HepG2 (cell line): ENCODE data around the gene TLK1. TPM values are rescaled to one million over a fixed set of nuclear protein-coding genes. Genes with fewer than 3 reads are reported as not detected.
A peak's percentile ranks its signal among the peaks of the same experiment; 100 is the strongest.

Experiments used
- ELF4 ChIP-seq: sonication (generic); formaldehyde crosslinking; IDR thresholded peaks from 2 replicates; pipeline ENCODE4 v1.5.0; 2020; ENCODE audit warnings: missing genetic modification reagents, mild to moderate bottlenecking, moderate library complexity, borderline replicate concordance
- FOXP4 ChIP-seq: sonication (generic); formaldehyde crosslinking; IDR thresholded peaks from 2 replicates; pipeline ENCODE4 v1.4.0; 2020; ENCODE audit warnings: missing genetic modification reagents
- GMEB1 ChIP-seq: sonication (generic); formaldehyde crosslinking; IDR thresholded peaks from 2 replicates; pipeline ENCODE4 v1.5.1; 2020; ENCODE audit warnings: missing genetic modification reagents, mild to moderate bottlenecking, borderline replicate concordance
- HDAC2 ChIP-seq: sonication (generic); formaldehyde crosslinking; IDR thresholded peaks from 2 replicates; pipeline ENCODE4 v1.4.0; 2020; ENCODE audit warnings: missing genetic modification reagents
- HOMEZ ChIP-seq: IDR thresholded peaks from 2 replicates; pipeline ENCODE4 v1.6.1; 2016; ENCODE audit warnings: low read depth
- HOXD1 ChIP-seq: sonication (generic); formaldehyde crosslinking; IDR thresholded peaks from 2 replicates; pipeline ENCODE4 v1.5.0; 2020; ENCODE audit warnings: missing genetic modification reagents
- IRF1 ChIP-seq: sonication (generic); formaldehyde crosslinking; IDR thresholded peaks from 2 replicates; pipeline ENCODE4 v1.4.0; 2020; ENCODE audit warnings: low read depth, mild to moderate bottlenecking, missing genetic modification reagents
- MEIS1 ChIP-seq: sonication (generic); formaldehyde crosslinking; IDR thresholded peaks from 2 replicates; pipeline ENCODE4 v1.9.0; 2021; ENCODE audit warnings: mild to moderate bottlenecking, missing genetic modification reagents, moderate library complexity, borderline replicate concordance
- MLLT10 ChIP-seq: sonication (generic); formaldehyde crosslinking; IDR thresholded peaks from 2 replicates; pipeline ENCODE4 v1.4.0; 2020; ENCODE audit warnings: missing genetic modification reagents
- MZF1 ChIP-seq: sonication (generic); formaldehyde crosslinking; IDR thresholded peaks from 2 replicates; pipeline ENCODE4 v1.8.1; 2023; ENCODE audit warnings: mild to moderate bottlenecking, missing genetic modification reagents, borderline replicate concordance
- RFX3 ChIP-seq: IDR thresholded peaks from 2 replicates; pipeline ENCODE4 v1.6.1; 2016; ENCODE audit warnings: missing biosample characterization, missing genetic modification reagents
- RFXANK ChIP-seq: IDR thresholded peaks from 2 replicates; pipeline ENCODE4 v1.6.1; 2016
- RXRB ChIP-seq: IDR thresholded peaks from 2 replicates; pipeline ENCODE4 v1.6.1; 2016; ENCODE audit warnings: borderline replicate concordance, missing genetic modification reagents, missing compliant biosample characterization
- SMYD3 ChIP-seq: sonication (generic); formaldehyde crosslinking; IDR thresholded peaks from 2 replicates; pipeline ENCODE4 v1.8.1; 2023; ENCODE audit warnings: mild to moderate bottlenecking, missing genetic modification reagents
- STAT5B ChIP-seq: sonication (generic); formaldehyde crosslinking; IDR thresholded peaks from 2 replicates; pipeline ENCODE4 v1.4.0; 2020; ENCODE audit warnings: missing genetic modification reagents
- TEF ChIP-seq: sonication (generic); formaldehyde crosslinking; IDR thresholded peaks from 2 replicates; pipeline ENCODE4 v1.5.0; 2020; ENCODE audit warnings: missing genetic modification reagents
- TFDP1 ChIP-seq: IDR thresholded peaks from 2 replicates; pipeline ENCODE4 v1.6.1; 2016; ENCODE audit warnings: missing compliant biosample characterization, missing genetic modification reagents, borderline replicate concordance
- ZNF30 ChIP-seq: sonication (generic); formaldehyde crosslinking; IDR thresholded peaks from 2 replicates; pipeline ENCODE4 v1.5.0; 2020; ENCODE audit warnings: mild to moderate bottlenecking, missing genetic modification reagents
- ZNF547 ChIP-seq: sonication (generic); formaldehyde crosslinking; IDR thresholded peaks from 2 replicates; pipeline ENCODE4 v1.5.1; 2020; ENCODE audit warnings: mild to moderate bottlenecking, missing genetic modification reagents
- ZNF777 ChIP-seq: sonication (generic); formaldehyde crosslinking; IDR thresholded peaks from 2 replicates; pipeline ENCODE4 v1.4.0; 2020; ENCODE audit warnings: missing genetic modification reagents
- ZNF800 ChIP-seq: sonication (generic); formaldehyde crosslinking; IDR thresholded peaks from 2 replicates; pipeline ENCODE4 v1.4.0; 2020; ENCODE audit warnings: missing genetic modification reagents
- polyA plus RNA-seq, 8 experiments: library from polyadenylated mRNA; depleted of rRNA in 3 of 8; stranded (reverse) in 7 of 8; unstranded in 1 of 8; fragments of >200 nt; fragmentation: Illumina TruSeq in 4 of 8; extraction: Trizol in 4 of 8; gene quantifications; 2 replicates each; pipeline versions ENCODE4 v1.2.1 to v1.2.3, GENCODE V29; 2011 to 2016; ENCODE audit warnings: low read depth in 4 of 8, missing spikeins in 1 of 8, mixed read lengths in 1 of 8; ENCODE audit not compliant: insufficient read depth in 1 of 8
- total RNA-seq, 5 experiments: library from RNA; depleted of rRNA; stranded (reverse); fragments of >200 nt; fragmentation: Illumina TruSeq; extraction: Trizol; gene quantifications; 2 replicates each; pipeline ENCODE4 v1.2.3, GENCODE V29; 2016; ENCODE audit warnings: low read depth in 1 of 5

TLK1 gene
- total and polyA plus RNA-seq, 2 of the 13 experiments (the other 11 are each of a cell fraction or from before 2014, with no cell fraction given), result 16.8 to 28.7 TPM

- peak; percentile 94 for TF ChIP-seq HOMEZ (CRISPR knock-in tag)
- TF ChIP-seq GMEB1 (CRISPR knock-in tag), result no peak
- TF ChIP-seq ZNF800 (CRISPR knock-in tag), result no peak
- no peak for TF ChIP-seq RFX3 (CRISPR knock-in tag)
- TF ChIP-seq TFDP1 (CRISPR knock-in tag), result no peak
- TF ChIP-seq IRF1 (CRISPR knock-in tag), result no peak
- no peak for TF ChIP-seq STAT5B
- peak; percentile 48; the same call in 1 of the 2 replicates for TF ChIP-seq RXRB (CRISPR knock-in tag)
- TF ChIP-seq FOXP4 (CRISPR knock-in tag), result peak; percentile 19; the same call in 1 of the 2 replicates
- TF ChIP-seq TEF, result no peak
- no peak for TF ChIP-seq ZNF547 (CRISPR knock-in tag)
- TF ChIP-seq MZF1, result no peak
- TF ChIP-seq MLLT10, result no peak
- TF ChIP-seq HDAC2 (CRISPR knock-in tag), result peak; percentile 56; the same call in 1 of the 2 replicates
- 0 out of 2 replicates have a peak, but pooled peaks have one; percentile 51 for TF ChIP-seq MEIS1
- no peak for TF ChIP-seq HOXD1
- TF ChIP-seq SMYD3 (CRISPR knock-in tag), result no peak
- TF ChIP-seq ZNF777 (CRISPR knock-in tag), result no peak
- no peak for TF ChIP-seq ELF4
- TF ChIP-seq RFXANK (CRISPR knock-in tag), result no peak
- no peak for TF ChIP-seq ZNF30 (CRISPR knock-in tag)
These were observed 71.2 kb downstream of the TLK1 start (continued) for GRCh38 chr2:171089489-171089888.
